NCI-H1694 (cell line): ENCODE results near the gene CNPY1.

Experiments used
- DNase-seq: peaks from one replicate; lab custom pipeline; 2025; lab: John Stamatoyannopoulos, UW

Gene CNPY1

GRCh38 chr7:155511702-155511996, 34.7 kb downstream of the CNPY1 start:
- no peak for DNase-seq

GRCh38 chr7:155510975-155511701, 35.2 kb downstream of the CNPY1 start:
- DNase-seq = no peak

- DNase-seq = no peak
Observed at GRCh38 chr7:155509725-155510551, 36.4 kb downstream of the CNPY1 start.

- DNase-seq = no peak
Observed at GRCh38 chr7:155509359-155509724, 37.0 kb downstream of the CNPY1 start.

- DNase-seq = no peak
Observed at GRCh38 chr7:155508376-155509358, 37.7 kb downstream of the CNPY1 start.

- DNase-seq = no peak
Observed at GRCh38 chr7:155507576-155507975, 38.8 kb downstream of the CNPY1 start.

- DNase-seq = no peak
Observed at GRCh38 chr7:155506854-155507337, 39.5 kb downstream of the CNPY1 start.

- DNase-seq = no peak
Observed at GRCh38 chr7:155505422-155505793, 41.0 kb downstream of the CNPY1 start.

GRCh38 chr7:155497149-155497901, 49.0 kb downstream of the CNPY1 start:
- DNase-seq = no peak

- DNase-seq = no peak
Observed at GRCh38 chr7:155496267-155497005, 49.9 kb downstream of the CNPY1 start.

GRCh38 chr7:155495440-155496248, 50.7 kb downstream of the CNPY1 start:
- no peak for DNase-seq

GRCh38 chr7:155494551-155494950, 51.8 kb downstream of the CNPY1 start:
- DNase-seq = no peak

- DNase-seq = no peak
Observed at GRCh38 chr7:155493744-155494538, 52.4 kb downstream of the CNPY1 start.

GRCh38 chr7:155491812-155492211, 54.5 kb downstream of the CNPY1 start:
- DNase-seq = no peak

- DNase-seq = no peak
Observed at GRCh38 chr7:155490697-155491628, 55.4 kb downstream of the CNPY1 start.

GRCh38 chr7:155489862-155490696, 56.3 kb downstream of the CNPY1 start:
- DNase-seq = no peak
